Measurements from ENCODE around the gene WDR31.
"Not testable (repeated sequence)": the region's sequence is repeated elsewhere in the genome, so short reads cannot be mapped to it uniquely, and the experiment has no call there.

WDR31 gene

GRCh38 chr9:113369855-113370140 is 29.7 kb upstream of the WDR31 start:
- in situ Hi-C loops (cut with MboI; ENCODE audit: low pct_unique_long_range_greater_than_20kb, low sequenced_read_pairs), result no loop called here
- DNase-seq, result no peak

GRCh38 chr9:113368982-113369854 is 29.1 kb upstream of the WDR31 start:
- in situ Hi-C loops (cut with MboI; ENCODE audit: low pct_unique_long_range_greater_than_20kb, low sequenced_read_pairs), result no loop called here
- no peak for DNase-seq

- in situ Hi-C loops (cut with MboI; ENCODE audit: low pct_unique_long_range_greater_than_20kb, low sequenced_read_pairs), result no loop called here
- no peak for DNase-seq
Observed at GRCh38 chr9:113368348-113368981, 28.4 kb upstream of the WDR31 start.

GRCh38 chr9:113365652-113366051 is 25.6 kb upstream of the WDR31 start:
- in situ Hi-C loops (cut with MboI; ENCODE audit: low pct_unique_long_range_greater_than_20kb, low sequenced_read_pairs), result not testable (repeated sequence)
- DNase-seq, result peak; percentile 14

GRCh38 chr9:113364951-113365350 is 24.9 kb upstream of the WDR31 start:
- in situ Hi-C loops (cut with MboI; ENCODE audit: low pct_unique_long_range_greater_than_20kb, low sequenced_read_pairs), result no loop called here
- no peak for DNase-seq

GRCh38 chr9:113363336-113363735 is 23.3 kb upstream of the WDR31 start:
- in situ Hi-C loops (cut with MboI; ENCODE audit: low pct_unique_long_range_greater_than_20kb, low sequenced_read_pairs), result no loop called here
- no peak for DNase-seq

- in situ Hi-C loops (cut with MboI; ENCODE audit: low pct_unique_long_range_greater_than_20kb, low sequenced_read_pairs), result no loop called here
- no peak for DNase-seq
Observed at GRCh38 chr9:113361304-113362018, 21.4 kb upstream of the WDR31 start.

GRCh38 chr9:113360242-113360842 is 20.3 kb upstream of the WDR31 start:
- DNase-seq, result no peak
- in situ Hi-C loops (cut with MboI; ENCODE audit: low pct_unique_long_range_greater_than_20kb, low sequenced_read_pairs), result no loop called here

GRCh38 chr9:113359385-113359784 is 19.3 kb upstream of the WDR31 start:
- in situ Hi-C loops (cut with MboI; ENCODE audit: low pct_unique_long_range_greater_than_20kb, low sequenced_read_pairs), result no loop called here
- DNase-seq, result no peak

- DNase-seq, result no peak
- in situ Hi-C loops (cut with MboI; ENCODE audit: low pct_unique_long_range_greater_than_20kb, low sequenced_read_pairs), result no loop called here
Observed at GRCh38 chr9:113356686-113357292, 16.7 kb upstream of the WDR31 start.

- peak; percentile 46 for DNase-seq
- in situ Hi-C loops (cut with MboI; ENCODE audit: low pct_unique_long_range_greater_than_20kb, low sequenced_read_pairs), result no loop called here
Observed at GRCh38 chr9:113355040-113355596, 15.0 kb upstream of the WDR31 start.

- in situ Hi-C loops (cut with MboI; ENCODE audit: low pct_unique_long_range_greater_than_20kb, low sequenced_read_pairs), result no loop called here
- no peak for DNase-seq
Observed at GRCh38 chr9:113352411-113352810, 12.3 kb upstream of the WDR31 start.

- in situ Hi-C loops (cut with MboI; ENCODE audit: low pct_unique_long_range_greater_than_20kb, low sequenced_read_pairs), result no loop called here
- no peak for DNase-seq
Observed at GRCh38 chr9:113352006-113352405, 11.9 kb upstream of the WDR31 start.

GRCh38 chr9:113350937-113351336 is 10.9 kb upstream of the WDR31 start:
- peak; percentile 87 for DNase-seq
- in situ Hi-C loops (cut with MboI; ENCODE audit: low pct_unique_long_range_greater_than_20kb, low sequenced_read_pairs), result no loop called here

GRCh38 chr9:113350107-113350661 is 10.1 kb upstream of the WDR31 start:
- in situ Hi-C loops (cut with MboI; ENCODE audit: low pct_unique_long_range_greater_than_20kb, low sequenced_read_pairs), result no loop called here
- DNase-seq, result no peak

- in situ Hi-C loops (cut with MboI; ENCODE audit: low pct_unique_long_range_greater_than_20kb, low sequenced_read_pairs), result no loop called here
- DNase-seq, result peak; percentile 44
Observed at GRCh38 chr9:113349445-113350094, 9.5 kb upstream of the WDR31 start, which contains the start of gene BSPRY. Gene BSPRY (plus strand): TSS chr9:113349541. CDS start chr9:113349580, 39 bp downstream.

GRCh38 chr9:113349066-113349444 is 9.0 kb upstream of the WDR31 start:
- in situ Hi-C loops (cut with MboI; ENCODE audit: low pct_unique_long_range_greater_than_20kb, low sequenced_read_pairs), result no loop called here
- no peak for DNase-seq

- DNase-seq, result no peak
- in situ Hi-C loops (cut with MboI; ENCODE audit: low pct_unique_long_range_greater_than_20kb, low sequenced_read_pairs), result no loop called here
Observed at GRCh38 chr9:113348437-113348836, 8.4 kb upstream of the WDR31 start.
